MCF 10A (cell line): ENCODE data around the gene CCDC6. TPM values are rescaled to one million over a fixed set of nuclear protein-coding genes. Genes with fewer than 3 reads are reported as not detected.
"Not testable (repeated sequence)": the region's sequence is repeated elsewhere in the genome, so short reads cannot be mapped to it uniquely, and the experiment has no call there.

Experiments used
- BruUV-seq: library from RNA; stranded (reverse); fragments of 400-500 nt; replicated peaks from 2 replicates; lab custom pipeline; 2021; lab: Mats Ljungman, UMichigan
- CTCF ChIA-PET: fragments of 300-600 bp; sonication (Branson Sonifier 250); formaldehyde crosslinking; extraction: SDS; loops from one replicate; lab custom pipeline; 2021; ENCODE audit warnings: antibody characterized with exemption, inconsistent platforms; lab: Yijun Ruan, JAX
- POLR2A ChIA-PET: fragments of 300-600, 350-650 bp; sonication (Branson Sonifier 250); formaldehyde crosslinking; extraction: SDS; loops from one replicate; lab custom pipeline; 2020; ENCODE audit warnings: antibody characterized with exemption, inconsistent platforms; lab: Yijun Ruan, JAX
- DNase-seq: peaks from one replicate; pipeline ENCODE4 v3.0.0-alpha.2; 2018; ENCODE audit not compliant: unreplicated experiment
- H3K27ac Mint-ChIP-seq: one replicate; pipeline ENCODE4 v1.8.0; 2022; ENCODE audit warnings: mild to moderate bottlenecking, low read depth, mixed read lengths; ENCODE audit not compliant: unreplicated experiment
- H3K27me3 Mint-ChIP-seq: one replicate; pipeline ENCODE4 v1.8.0; 2022; ENCODE audit warnings: mixed read lengths; ENCODE audit not compliant: insufficient read depth, unreplicated experiment
- H3K36me3 Mint-ChIP-seq: one replicate; pipeline ENCODE4 v1.8.0; 2022; ENCODE audit warnings: mild to moderate bottlenecking, moderate library complexity, mixed read lengths; ENCODE audit not compliant: insufficient read depth, unreplicated experiment
- H3K4me1 Mint-ChIP-seq: one replicate; pipeline ENCODE4 v1.8.0; 2022; ENCODE audit warnings: mixed read lengths; ENCODE audit not compliant: insufficient read depth, unreplicated experiment
- H3K4me3 Mint-ChIP-seq: one replicate; pipeline ENCODE4 v1.8.0; 2022; ENCODE audit warnings: mild to moderate bottlenecking, moderate library complexity, mixed read lengths; ENCODE audit not compliant: unreplicated experiment
- H3K9me3 Mint-ChIP-seq: one replicate; pipeline ENCODE4 v1.8.0; 2022; ENCODE audit warnings: mixed read lengths; ENCODE audit not compliant: unreplicated experiment
- intact Hi-C: fragments of 100-400 bp; cut with micrococcal nuclease; formaldehyde crosslinking; loops from 2 replicates; pipeline ENCODE4 v1.14.1; 2022
- total RNA-seq: library from RNA; stranded (reverse); gene quantifications from 2 replicates; pipeline ENCODE4 v1.2.3, GENCODE V29; 2022
- TF ChIP-seq, protein P1 (sequence below): fragments of 200-600 bp; IDR thresholded peaks from one replicate; pipeline ENCODE4 v1.8.0; 2022; ENCODE audit warnings: antibody characterized with exemption, mild to moderate bottlenecking; ENCODE audit not compliant: unreplicated experiment

The CCDC6 gene
- total RNA-seq, 1 experiment from 2014 or later, result 66.4 TPM

DNA sequence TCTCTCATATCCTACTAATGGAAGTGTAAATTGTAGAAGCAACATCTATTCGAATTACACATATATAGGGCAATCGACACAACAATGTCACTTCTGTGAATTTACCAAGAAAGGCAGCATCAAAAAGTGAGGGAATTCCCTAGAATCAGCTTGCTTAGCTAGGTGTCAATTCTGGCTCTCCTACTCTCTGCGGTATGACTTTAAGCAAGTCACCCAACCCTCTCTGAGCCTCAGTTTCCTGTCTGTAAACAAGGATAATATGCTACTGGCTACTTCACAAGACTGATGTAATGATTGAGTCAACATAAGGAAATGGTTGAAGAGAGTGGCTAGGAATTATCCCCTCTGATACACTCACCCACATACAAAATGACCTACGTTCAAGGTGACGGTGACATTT is 19.4 kb downstream of the CCDC6 start:
- Mint-ChIP-seq H3K27me3 (no peaks in the 10 kb centered on the region), H3K9me3 (no peaks in the 10 kb centered on the region), H3K4me1 (peaks cover 21% of the 10 kb centered on the region), H3K4me3 (no peak overlapping the region), H3K36me3 (peaks cover 21% of the 10 kb centered on the region), H3K27ac (no peak overlapping the region)
- CTCF ChIA-PET, result no interaction called here
- no TSS peak for BruUV-seq
- TF ChIP-seq, protein P1, sequence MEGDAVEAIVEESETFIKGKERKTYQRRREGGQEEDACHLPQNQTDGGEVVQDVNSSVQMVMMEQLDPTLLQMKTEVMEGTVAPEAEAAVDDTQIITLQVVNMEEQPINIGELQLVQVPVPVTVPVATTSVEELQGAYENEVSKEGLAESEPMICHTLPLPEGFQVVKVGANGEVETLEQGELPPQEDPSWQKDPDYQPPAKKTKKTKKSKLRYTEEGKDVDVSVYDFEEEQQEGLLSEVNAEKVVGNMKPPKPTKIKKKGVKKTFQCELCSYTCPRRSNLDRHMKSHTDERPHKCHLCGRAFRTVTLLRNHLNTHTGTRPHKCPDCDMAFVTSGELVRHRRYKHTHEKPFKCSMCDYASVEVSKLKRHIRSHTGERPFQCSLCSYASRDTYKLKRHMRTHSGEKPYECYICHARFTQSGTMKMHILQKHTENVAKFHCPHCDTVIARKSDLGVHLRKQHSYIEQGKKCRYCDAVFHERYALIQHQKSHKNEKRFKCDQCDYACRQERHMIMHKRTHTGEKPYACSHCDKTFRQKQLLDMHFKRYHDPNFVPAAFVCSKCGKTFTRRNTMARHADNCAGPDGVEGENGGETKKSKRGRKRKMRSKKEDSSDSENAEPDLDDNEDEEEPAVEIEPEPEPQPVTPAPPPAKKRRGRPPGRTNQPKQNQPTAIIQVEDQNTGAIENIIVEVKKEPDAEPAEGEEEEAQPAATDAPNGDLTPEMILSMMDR, result no peak
- POLR2A ChIA-PET, result no interaction called here
- intact Hi-C loops, result no loop called here
- DNase-seq, result no peak

GRCh38 chr10:59885430-59886134 is 20.8 kb downstream of the CCDC6 start:
- Mint-ChIP-seq H3K27me3 (no peaks in the 10 kb centered on the region), H3K4me3 (no peak overlapping the region), H3K27ac (no peak overlapping the region), H3K4me1 (peaks cover 22% of the 10 kb centered on the region), H3K36me3 (peaks cover 26% of the 10 kb centered on the region), H3K9me3 (no peaks in the 10 kb centered on the region)
- BruUV-seq, result no TSS peak
- intact Hi-C loops, result no loop called here
- TF ChIP-seq, protein P1, result no peak
- ChIA-PET POLR2A (interaction anchor here (0.7 to 1.0 kb wide), 2 partner anchors 14 to 15 kb away, joined by 3 to 4 read pairs; no protein-coding TSS in a partner anchor), CTCF (interaction anchor here (0.6 kb wide), 3 partner anchors 118 to 261 kb away, joined by 3 to 4 read pairs (median 3); no protein-coding TSS in a partner anchor)
- no peak for DNase-seq

DNA sequence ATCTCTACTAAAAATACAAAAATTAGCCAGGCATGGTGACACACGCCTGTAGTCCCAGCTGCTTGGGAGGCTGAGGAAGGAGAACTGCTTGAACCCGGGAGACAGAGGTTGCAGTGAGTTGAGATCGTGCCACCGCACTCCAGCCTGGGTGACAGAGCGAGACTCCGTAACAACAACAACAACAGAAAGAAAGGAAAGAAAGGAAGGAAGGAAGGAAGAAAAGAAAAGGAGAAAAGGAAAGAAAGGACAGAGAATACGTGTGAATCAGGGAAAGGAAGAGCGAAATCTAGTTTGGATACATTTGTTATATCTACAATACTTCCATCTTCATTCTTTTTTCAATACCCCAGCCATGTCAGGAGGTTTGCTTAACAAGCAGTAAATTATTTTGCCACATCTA is 21.5 kb downstream of the CCDC6 start:
- H3K27me3 Mint-ChIP-seq, H3K9me3 Mint-ChIP-seq, DNase-seq, intact Hi-C loops, BruUV-seq, CTCF ChIA-PET, H3K4me3 Mint-ChIP-seq, H3K27ac Mint-ChIP-seq: not testable (repeated sequence)
- Mint-ChIP-seq H3K36me3 (peaks cover 20% of the 10 kb centered on the region), H3K4me1 (peaks cover 18% of the 10 kb centered on the region)
- POLR2A ChIA-PET, result interaction anchor here (1.0 kb wide), 1 partner anchor 16 kb away, joined by 3 read pairs; no protein-coding TSS in a partner anchor

- Mint-ChIP-seq H3K36me3 (peaks cover 12% of the 10 kb centered on the region), H3K27me3 (no peaks in the 10 kb centered on the region), H3K4me3 (no peak overlapping the region), H3K27ac (no peak overlapping the region), H3K4me1 (peaks cover 21% of the 10 kb centered on the region), H3K9me3 (no peaks in the 10 kb centered on the region)
- no peak for DNase-seq
- TF ChIP-seq, protein P1, result no peak
- BruUV-seq, result no TSS peak
- intact Hi-C loops, result no loop called here
- CTCF ChIA-PET, result interaction anchor here (0.8 kb wide), 1 partner anchor 25 kb away, joined by 4 read pairs; the partner anchor contains the start of gene CCDC6
- POLR2A ChIA-PET, result no interaction called here
Observed at GRCh38 chr10:59881640-59882039, 24.7 kb downstream of the CCDC6 start.
